ENCODE measurements around the gene TMEM247. TPM values are rescaled to one million over a fixed set of nuclear protein-coding genes. Genes with fewer than 3 reads are reported as not detected.

The TMEM247 gene
- not detected for total RNA-seq
- polyA plus RNA-seq: not detected

GRCh38 chr2:46479265-46479664 lies at the start of gene TMEM247:
TMEM247 (plus strand) TSS chr2:46479565.
- WGBS: 76% methylated on average over 5 of the region's 5 CpGs
- Histone ChIP-seq H3K4me3 (ENCODE audit: low read depth, low read length) (no peak within 1 kb of the TSS), H3K36me3 (ENCODE audit: insufficient read depth) (no peaks in the 10 kb centered on the region), H3K27ac (ENCODE audit: low read depth) (no peak within 1 kb of the TSS), H3K4me1 (ENCODE audit: insufficient read depth) (no peaks in the 10 kb centered on the region)
- DNase-seq (ENCODE audit: extremely low spot score): no peak

- DNase-seq (ENCODE audit: extremely low spot score): no peak
- H3K4me3 ChIP-seq (ENCODE audit: low read depth, low read length): no peak overlapping the region
- no peak overlapping the region for H3K27ac ChIP-seq (ENCODE audit: low read depth)
- H3K36me3 ChIP-seq (ENCODE audit: insufficient read depth): no peaks in the 10 kb centered on the region
- H3K4me1 ChIP-seq (ENCODE audit: insufficient read depth): no peaks in the 10 kb centered on the region
- WGBS: 86% methylated on average over 1 of the region's 1 CpG
Measured at GRCh38 chr2:46430413-46430812, 49.0 kb upstream of the TMEM247 start.

GRCh38 chr2:46430992-46431391 lies 48.4 kb upstream of the TMEM247 start:
- Histone ChIP-seq H3K4me3 (ENCODE audit: low read depth, low read length) (no peak overlapping the region), H3K27ac (ENCODE audit: low read depth) (no peak overlapping the region), H3K36me3 (ENCODE audit: insufficient read depth) (no peaks in the 10 kb centered on the region), H3K4me1 (ENCODE audit: insufficient read depth) (no peaks in the 10 kb centered on the region)
- no peak for DNase-seq (ENCODE audit: extremely low spot score)
- WGBS: 43% methylated on average over 1 of the region's 1 CpG

- H3K4me1 ChIP-seq (ENCODE audit: insufficient read depth): no peaks in the 10 kb centered on the region
- WGBS: 81% methylated on average over 5 of the region's 5 CpGs
- no peak overlapping the region for H3K27ac ChIP-seq (ENCODE audit: low read depth)
- no peak for DNase-seq (ENCODE audit: extremely low spot score)
- H3K36me3 ChIP-seq (ENCODE audit: insufficient read depth): no peaks in the 10 kb centered on the region
- no peak overlapping the region for H3K4me3 ChIP-seq (ENCODE audit: low read depth, low read length)
Measured at GRCh38 chr2:46431481-46432235, 47.7 kb upstream of the TMEM247 start.

GRCh38 chr2:46434851-46435273 lies 44.5 kb upstream of the TMEM247 start:
- DNase-seq (ENCODE audit: extremely low spot score): peak; percentile 10
- Histone ChIP-seq H3K4me1 (ENCODE audit: insufficient read depth) (no peaks in the 10 kb centered on the region), H3K36me3 (ENCODE audit: insufficient read depth) (no peaks in the 10 kb centered on the region), H3K27ac (ENCODE audit: low read depth) (no peak overlapping the region), H3K4me3 (ENCODE audit: low read depth, low read length) (no peak overlapping the region)
- WGBS: 64% methylated on average over 3 of the region's 3 CpGs

- Histone ChIP-seq H3K36me3 (ENCODE audit: insufficient read depth) (no peaks in the 10 kb centered on the region), H3K4me1 (ENCODE audit: insufficient read depth) (no peaks in the 10 kb centered on the region), H3K4me3 (ENCODE audit: low read depth, low read length) (no peak overlapping the region), H3K27ac (ENCODE audit: low read depth) (no peak overlapping the region)
- DNase-seq (ENCODE audit: extremely low spot score): no peak
Measured at GRCh38 chr2:46435353-46435752, 44.0 kb upstream of the TMEM247 start.

GRCh38 chr2:46435796-46436360 lies 43.5 kb upstream of the TMEM247 start:
- H3K4me3 ChIP-seq (ENCODE audit: low read depth, low read length): no peak overlapping the region
- no peaks in the 10 kb centered on the region for H3K4me1 ChIP-seq (ENCODE audit: insufficient read depth)
- no peak overlapping the region for H3K27ac ChIP-seq (ENCODE audit: low read depth)
- 43% methylated on average over 4 of the region's 4 CpGs for WGBS
- peak; percentile 47 for DNase-seq (ENCODE audit: extremely low spot score)
- no peaks in the 10 kb centered on the region for H3K36me3 ChIP-seq (ENCODE audit: insufficient read depth)

- Histone ChIP-seq H3K27ac (ENCODE audit: low read depth) (no peak overlapping the region), H3K4me1 (ENCODE audit: insufficient read depth) (no peaks in the 10 kb centered on the region), H3K36me3 (ENCODE audit: insufficient read depth) (no peaks in the 10 kb centered on the region), H3K4me3 (ENCODE audit: low read depth, low read length) (no peak overlapping the region)
- DNase-seq (ENCODE audit: extremely low spot score): no peak
Measured at GRCh38 chr2:46436800-46437199, 42.6 kb upstream of the TMEM247 start.

- DNase-seq (ENCODE audit: extremely low spot score): no peak
- H3K36me3 ChIP-seq (ENCODE audit: insufficient read depth): no peaks in the 10 kb centered on the region
- 81% methylated on average over 1 of the region's 1 CpG for WGBS
- no peaks in the 10 kb centered on the region for H3K4me1 ChIP-seq (ENCODE audit: insufficient read depth)
- no peak overlapping the region for H3K4me3 ChIP-seq (ENCODE audit: low read depth, low read length)
- no peak overlapping the region for H3K27ac ChIP-seq (ENCODE audit: low read depth)
Measured at GRCh38 chr2:46438102-46438501, 41.3 kb upstream of the TMEM247 start.

GRCh38 chr2:46438794-46439193 lies 40.6 kb upstream of the TMEM247 start:
- WGBS: 56% methylated on average over 2 of the region's 2 CpGs
- Histone ChIP-seq H3K27ac (ENCODE audit: low read depth) (no peak overlapping the region), H3K4me3 (ENCODE audit: low read depth, low read length) (no peak overlapping the region), H3K36me3 (ENCODE audit: insufficient read depth) (no peaks in the 10 kb centered on the region), H3K4me1 (ENCODE audit: insufficient read depth) (no peaks in the 10 kb centered on the region)
- no peak for DNase-seq (ENCODE audit: extremely low spot score)

- DNase-seq (ENCODE audit: extremely low spot score): no peak
- Histone ChIP-seq H3K4me3 (ENCODE audit: low read depth, low read length) (no peak overlapping the region), H3K27ac (ENCODE audit: low read depth) (no peak overlapping the region), H3K36me3 (ENCODE audit: insufficient read depth) (no peaks in the 10 kb centered on the region), H3K4me1 (ENCODE audit: insufficient read depth) (no peaks in the 10 kb centered on the region)
- WGBS: 54% methylated on average over 2 of the region's 2 CpGs
Measured at GRCh38 chr2:46439582-46439981, 39.8 kb upstream of the TMEM247 start.

GRCh38 chr2:46441838-46442712 lies 37.3 kb upstream of the TMEM247 start:
- WGBS: 91% methylated on average over 7 of the region's 7 CpGs
- H3K27ac ChIP-seq (ENCODE audit: low read depth): no peak overlapping the region
- no peaks in the 10 kb centered on the region for H3K36me3 ChIP-seq (ENCODE audit: insufficient read depth)
- H3K4me3 ChIP-seq (ENCODE audit: low read depth, low read length): no peak overlapping the region
- DNase-seq (ENCODE audit: extremely low spot score): no peak
- peaks cover 2% of the 10 kb centered on the region for H3K4me1 ChIP-seq (ENCODE audit: insufficient read depth)

GRCh38 chr2:46444732-46445131 lies 34.6 kb upstream of the TMEM247 start:
- DNase-seq (ENCODE audit: extremely low spot score): no peak
- WGBS: 89% methylated on average over 2 of the region's 2 CpGs
- Histone ChIP-seq H3K4me3 (ENCODE audit: low read depth, low read length) (no peak overlapping the region), H3K27ac (ENCODE audit: low read depth) (no peak overlapping the region), H3K36me3 (ENCODE audit: insufficient read depth) (no peaks in the 10 kb centered on the region), H3K4me1 (ENCODE audit: insufficient read depth) (peaks cover 2% of the 10 kb centered on the region)

GRCh38 chr2:46445556-46445955 lies 33.8 kb upstream of the TMEM247 start:
- no peak overlapping the region for H3K27ac ChIP-seq (ENCODE audit: low read depth)
- no peaks in the 10 kb centered on the region for H3K36me3 ChIP-seq (ENCODE audit: insufficient read depth)
- no peak overlapping the region for H3K4me3 ChIP-seq (ENCODE audit: low read depth, low read length)
- DNase-seq (ENCODE audit: extremely low spot score): no peak
- H3K4me1 ChIP-seq (ENCODE audit: insufficient read depth): peaks cover 2% of the 10 kb centered on the region
